HCT116 (cell line): ENCODE data around the gene SPI1. TPM values are rescaled to one million over a fixed set of nuclear protein-coding genes. Genes with fewer than 3 reads are reported as not detected.

Source experiments
- ATAC-seq: fragments of 200-7000 bp; cut with Tn5 transposase; 2 replicates; pipeline ENCODE4 v1.9.1; 2020; ENCODE audit warnings: mild to moderate bottlenecking, moderate library complexity
- BruUV-seq: library from RNA; stranded (reverse); fragments of 400-500 nt; replicated peaks from 2 replicates; lab custom pipeline; 2021; lab: Mats Ljungman, UMichigan
- CTCF ChIA-PET: fragments of 300-600 bp; sonication (Branson Sonifier 250); formaldehyde crosslinking; loops from one replicate; lab custom pipeline; 2021; ENCODE audit warnings: antibody characterized with exemption; lab: Charles Lee
- POLR2A ChIA-PET: fragments of 300-600, 350-600 bp; sonication (Branson Sonifier 250); formaldehyde crosslinking; loops from one replicate; lab custom pipeline; 2021; ENCODE audit warnings: antibody characterized with exemption; lab: Charles Lee
- RAD21 ChIA-PET, 2 experiments: fragments of 300-600 bp; sonication (Branson Sonifier 250); formaldehyde crosslinking; loops; one replicate each; lab custom pipeline; 2023; ENCODE audit warnings: low total read pairs in 2 of 2; ENCODE audit not compliant: uncharacterized antibody in 2 of 2, unreplicated experiment in 2 of 2, low non-redundant PET in 1 of 2; lab: Charles Lee
- DNase-seq: peaks from one replicate; pipeline ENCODE4 v3.0.0-alpha.2; 2010; ENCODE audit warnings: low read depth, low spot score
- H2AFZ ChIP-seq: fragments of 200-600 bp; shearing (Covaris generic), sonication (generic); 2 replicates; pipeline ENCODE4 v1.6.1; 2017; ENCODE audit warnings: low read depth, mixed run types, mixed read lengths, antibody characterized with exemption, low read length; ENCODE audit not compliant: poor library complexity, severe bottlenecking
- H3K27ac ChIP-seq: 2 replicates; pipeline ENCODE4 v1.5.1; 2012; ENCODE audit warnings: low read depth, low read length
- H3K27me3 ChIP-seq: fragments of 200-600 bp; sonication (generic); 2 replicates; pipeline ENCODE4 v1.6.1; 2016; ENCODE audit warnings: mixed run types, low read length, mixed read lengths; ENCODE audit not compliant: insufficient read depth
- H3K36me3 ChIP-seq, 2 experiments: fragments of 200-500 bp in 1 of 2; fragments of 200-600 bp in 1 of 2; sonication (Bioruptor generic) in 1 of 2; sonication (generic) in 1 of 2; 2 replicates each; pipeline versions ENCODE4 v1.5.1 to v1.6.1; 2014 to 2016; ENCODE audit warnings: low read length in 2 of 2, inconsistent platforms in 1 of 2, mixed read lengths in 1 of 2, mixed run types in 1 of 2; ENCODE audit not compliant: insufficient read depth in 2 of 2, control insufficient read depth in 1 of 2
- H3K4me1 ChIP-seq, 2 experiments: fragments of 200-600 bp in 1 of 2; sonication (generic) in 1 of 2; 2 replicates each; pipeline versions ENCODE4 v1.5.1 to v1.6.1; 2012 to 2017; ENCODE audit warnings: low read length in 2 of 2, inconsistent platforms in 1 of 2, mild to moderate bottlenecking in 1 of 2, mixed read lengths in 1 of 2, mixed run types in 1 of 2, moderate library complexity in 1 of 2; ENCODE audit not compliant: insufficient read depth in 2 of 2, control insufficient read depth in 1 of 2
- H3K4me2 ChIP-seq: fragments of 200-600 bp; sonication (generic); 2 replicates; pipeline ENCODE4 v1.6.1; 2017; ENCODE audit warnings: mixed run types, low read length, mixed read lengths
- H3K4me3 ChIP-seq, 2 experiments: fragments of 200-600 bp in 1 of 2; sonication (generic) in 1 of 2; replicated peaks in 1 of 2; 2 replicates each; pipeline ENCODE4 v1.5.1; 2011 to 2016; ENCODE audit warnings: low read length in 2 of 2, control low read depth in 1 of 2, low read depth in 1 of 2, mild to moderate bottlenecking in 1 of 2, mixed read lengths in 1 of 2, mixed run types in 1 of 2
- H3K79me2 ChIP-seq: fragments of 200-600 bp; sonication (generic); 2 replicates; pipeline ENCODE4 v1.6.1; 2017; ENCODE audit warnings: mild to moderate bottlenecking, mixed run types, low read length, moderate library complexity, mixed read lengths; ENCODE audit not compliant: insufficient read depth
- H3K9ac ChIP-seq: fragments of 200-600 bp; sonication (generic); 2 replicates; pipeline ENCODE4 v1.6.1; 2016; ENCODE audit warnings: low read length, mixed read lengths
- H3K9me2 ChIP-seq: fragments of 200-600 bp; sonication (generic), shearing (Covaris generic); 2 replicates; pipeline ENCODE4 v1.6.1; 2017; ENCODE audit warnings: mixed run types, mild to moderate bottlenecking, moderate library complexity; ENCODE audit not compliant: insufficient read depth
- H3K9me3 ChIP-seq, 2 experiments: fragments of 200-500 bp in 1 of 2; fragments of 200-600 bp in 1 of 2; sonication (Bioruptor generic) in 1 of 2; sonication (generic) in 1 of 2; 2 replicates each; pipeline ENCODE4 v1.6.1; 2014 to 2017; ENCODE audit warnings: low read length in 2 of 2, mixed read lengths in 2 of 2, inconsistent platforms in 1 of 2, low read depth in 1 of 2, mild to moderate bottlenecking in 1 of 2, mixed run types in 1 of 2, moderate library complexity in 1 of 2; ENCODE audit not compliant: control insufficient read depth in 1 of 2, insufficient read depth in 1 of 2
- H4K20me1 ChIP-seq: fragments of 200-600 bp; sonication (generic), shearing (Covaris generic); 2 replicates; pipeline ENCODE4 v1.6.1; 2017; ENCODE audit warnings: mixed run types, mild to moderate bottlenecking, moderate library complexity; ENCODE audit not compliant: insufficient read depth
- EGR1 ChIP-seq: IDR thresholded peaks from 2 replicates; pipeline ENCODE4 v1.6.1; 2012; ENCODE audit warnings: low read depth
- ELF1 ChIP-seq: IDR thresholded peaks from 2 replicates; pipeline ENCODE4 v1.6.1; 2012; ENCODE audit warnings: low read depth, borderline replicate concordance
- FOSL1 ChIP-seq: IDR thresholded peaks from 2 replicates; pipeline ENCODE4 v1.6.1; 2012; ENCODE audit warnings: low read depth
- JUND ChIP-seq: IDR thresholded peaks from 2 replicates; pipeline ENCODE4 v1.6.1; 2012
- POLR2AphosphoS5 ChIP-seq: IDR thresholded peaks from 2 replicates; pipeline ENCODE4 v1.6.1; 2011; ENCODE audit warnings: mild to moderate bottlenecking, low read depth, low read length, moderate library complexity
- RAD21 ChIP-seq: IDR thresholded peaks from 2 replicates; pipeline ENCODE4 v1.6.1; 2012; ENCODE audit warnings: low read depth, mild to moderate bottlenecking
- SRF ChIP-seq: IDR thresholded peaks from 2 replicates; pipeline ENCODE4 v1.6.1; 2012; ENCODE audit warnings: low read depth
- ZBTB33 ChIP-seq: IDR thresholded peaks from 2 replicates; pipeline ENCODE4 v1.6.1; 2011; ENCODE audit warnings: mild to moderate bottlenecking, low read length, moderate library complexity; ENCODE audit not compliant: insufficient replicate concordance; ENCODE audit errors: extremely low read depth
- ZNF274 ChIP-seq: fragments of 200-500 bp; sonication (Bioruptor generic); IDR thresholded peaks from 2 replicates; pipeline ENCODE4 v1.6.1; 2014; ENCODE audit warnings: mild to moderate bottlenecking, low read depth, low read length, inconsistent platforms
- intact Hi-C: fragments of 100-400 bp; cut with micrococcal nuclease; formaldehyde crosslinking; loops from 2 replicates; pipeline ENCODE4 v1.10.0; 2022
- total RNA-seq: library from RNA; stranded (reverse); gene quantifications from one replicate; pipeline ENCODE4 v1.2.1, GENCODE V29; 2021; ENCODE audit not compliant: unreplicated experiment
- TF ChIP-seq, protein P1 (sequence below), 3 experiments: fragments of 200-600 bp in 1 of 3; sonication (generic) in 1 of 3; IDR thresholded peaks in 2 of 3; conservative IDR thresholded peaks in 1 of 3; 2 replicates each; pipeline ENCODE4 v1.5.1; 2012 to 2017; ENCODE audit warnings: low read depth in 2 of 3, low read length in 2 of 3, antibody characterized with exemption in 1 of 3, borderline replicate concordance in 1 of 3, control low read depth in 1 of 3, mild to moderate bottlenecking in 1 of 3, mixed read lengths in 1 of 3, mixed run types in 1 of 3, moderate library complexity in 1 of 3; ENCODE audit not compliant: insufficient read depth in 1 of 3

SPI1 gene
- total RNA-seq, 1 experiment from 2014 or later = 0.32 TPM

DNA sequence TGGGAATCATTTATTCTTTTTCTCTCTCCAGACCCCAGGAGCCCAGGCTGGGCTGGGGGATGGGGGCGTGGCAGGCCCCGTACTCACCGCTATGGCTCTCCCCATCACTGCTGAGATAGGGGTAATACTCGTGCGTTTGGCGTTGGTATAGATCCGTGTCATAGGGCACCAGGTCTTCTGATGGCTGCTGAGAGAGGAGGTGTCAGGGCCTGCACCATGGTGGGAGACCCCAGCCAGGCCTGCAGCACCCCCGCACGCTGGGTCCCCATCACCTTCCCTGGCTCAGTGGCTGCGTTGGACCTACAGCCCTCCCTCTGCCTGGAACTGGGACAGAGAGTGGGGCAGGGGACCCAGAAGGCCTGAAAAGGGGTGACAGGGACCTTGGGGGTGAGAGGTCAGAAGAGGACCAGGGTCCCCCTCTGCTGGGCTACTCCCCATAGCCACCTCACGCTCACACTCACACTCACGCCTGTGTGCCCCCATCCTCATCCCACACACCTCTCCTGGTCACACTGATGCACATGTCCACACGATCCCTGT, 2.7 kb downstream of the SPI1 start:
- Histone ChIP-seq H3K9me2 (no peaks in the 10 kb centered on the region), H3K4me3 (no peak overlapping the region), H3K9ac (no peak overlapping the region), H3K36me3 (no peaks in the 10 kb centered on the region), H3K27me3 (no peaks in the 10 kb centered on the region), H3K4me1 (peaks cover 11 to 29% of the 10 kb centered on the region in 2 experiments; a peak in 3 of 4 replicates), H3K4me2 (no peak overlapping the region), H3K27ac (no peak overlapping the region), H2AFZ (no peak overlapping the region), H4K20me1 (no peaks in the 10 kb centered on the region), H3K79me2 (no peaks in the 10 kb centered on the region), H3K9me3 (no peaks in the 10 kb centered on the region)
- POLR2A ChIA-PET = no interaction called here
- DNase-seq (no peak), ATAC-seq (no peak)
- no TSS peak for BruUV-seq
- CTCF ChIA-PET = no interaction called here
- TF ChIP-seq JUND (no peak), ELF1 (no peak), ZNF274 (no peak), SRF (no peak), EGR1 (no peak), RAD21 (no peak)
- RAD21 ChIA-PET = no interaction called here
- intact Hi-C loops = no loop called here

GRCh38 chr11:47375020-47375419, 3.3 kb downstream of the SPI1 start:
- H3K4me2 ChIP-seq = peak overlapping the region; percentile 41; the same call in 1 of the 2 replicates
- no TSS peak for BruUV-seq
- H2AFZ ChIP-seq = no peak overlapping the region
- ChIA-PET CTCF (interaction anchor here (0.9 to 1.3 kb wide), 11 partner anchors 12 to 480 kb away, joined by 3 to 9 read pairs (median 5); no protein-coding TSS in a partner anchor), RAD21 (no interaction called here), POLR2A (interaction anchor here (1.2 kb wide), 1 partner anchor 33 kb away, joined by 5 read pairs; the partner anchor contains the start of gene SLC39A13)
- TF ChIP-seq, protein P1, sequence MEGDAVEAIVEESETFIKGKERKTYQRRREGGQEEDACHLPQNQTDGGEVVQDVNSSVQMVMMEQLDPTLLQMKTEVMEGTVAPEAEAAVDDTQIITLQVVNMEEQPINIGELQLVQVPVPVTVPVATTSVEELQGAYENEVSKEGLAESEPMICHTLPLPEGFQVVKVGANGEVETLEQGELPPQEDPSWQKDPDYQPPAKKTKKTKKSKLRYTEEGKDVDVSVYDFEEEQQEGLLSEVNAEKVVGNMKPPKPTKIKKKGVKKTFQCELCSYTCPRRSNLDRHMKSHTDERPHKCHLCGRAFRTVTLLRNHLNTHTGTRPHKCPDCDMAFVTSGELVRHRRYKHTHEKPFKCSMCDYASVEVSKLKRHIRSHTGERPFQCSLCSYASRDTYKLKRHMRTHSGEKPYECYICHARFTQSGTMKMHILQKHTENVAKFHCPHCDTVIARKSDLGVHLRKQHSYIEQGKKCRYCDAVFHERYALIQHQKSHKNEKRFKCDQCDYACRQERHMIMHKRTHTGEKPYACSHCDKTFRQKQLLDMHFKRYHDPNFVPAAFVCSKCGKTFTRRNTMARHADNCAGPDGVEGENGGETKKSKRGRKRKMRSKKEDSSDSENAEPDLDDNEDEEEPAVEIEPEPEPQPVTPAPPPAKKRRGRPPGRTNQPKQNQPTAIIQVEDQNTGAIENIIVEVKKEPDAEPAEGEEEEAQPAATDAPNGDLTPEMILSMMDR (IDR thresholded peaks at IDR 0.05 in 2 of 3, conservative IDR thresholded peaks at IDR 0.05 in 1 of 3; ENCODE audit: borderline replicate concordance in 1 of 3, insufficient read depth in 1 of 3, low read depth in 2 of 3, low read length in 2 of 3) = no peak
- TF ChIP-seq FOSL1 (no peak), ZBTB33 (no peak), ELF1 (no peak), POLR2AphosphoS5 (no peak)
- ATAC-seq (no peak), DNase-seq (no peak)
- H3K4me1 ChIP-seq = peaks cover 11 to 29% of the 10 kb centered on the region in 2 experiments; a peak in 3 of 4 replicates
- no peak overlapping the region for H3K27ac ChIP-seq
- no peaks in the 10 kb centered on the region for H3K27me3 ChIP-seq
- H4K20me1 ChIP-seq = no peaks in the 10 kb centered on the region
- no peaks in the 10 kb centered on the region for H3K9me2 ChIP-seq
- H3K36me3 ChIP-seq = no peaks in the 10 kb centered on the region
- H3K9ac ChIP-seq = no peak overlapping the region
- no peak overlapping the region for H3K4me3 ChIP-seq
- H3K79me2 ChIP-seq = no peaks in the 10 kb centered on the region
- H3K9me3 ChIP-seq = no peaks in the 10 kb centered on the region
- intact Hi-C loops = no loop called here
